C1 segment of cervical spinal cord (tissue), 14 donors: ENCODE measurements around the gene USP10.
"Not testable (repeated sequence)": the region's sequence is repeated elsewhere in the genome, so short reads cannot be mapped to it uniquely, and the experiment has no call there.

Experiments used
- DNase-seq, 14 donors: peaks; one replicate each; lab custom pipeline; 2025; lab: John Stamatoyannopoulos, UW

USP10 gene

DNA sequence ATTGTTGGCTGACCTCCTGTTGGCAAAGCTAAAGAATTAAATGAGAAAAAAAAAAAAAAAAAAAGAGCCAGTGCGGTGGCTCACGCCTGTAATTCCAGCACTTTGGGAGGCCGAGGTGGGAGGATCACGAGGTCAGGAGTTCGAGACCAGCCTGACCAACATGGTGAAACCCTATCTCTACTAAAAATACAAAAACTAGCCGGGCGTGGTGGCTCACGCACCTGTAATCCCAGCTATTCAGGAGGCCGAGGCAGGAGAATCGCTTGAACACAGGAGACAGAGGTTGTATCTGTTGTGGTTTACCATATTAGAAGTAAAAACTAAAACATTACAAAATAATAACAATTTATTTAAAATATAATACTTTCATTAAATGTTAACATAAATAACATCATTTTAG, 5.9 kb upstream of the USP10 start:
- DNase-seq: not testable (repeated sequence)

GRCh38 chr16:84694980-84695379, 4.8 kb upstream of the USP10 start:
- no peak for DNase-seq

DNA sequence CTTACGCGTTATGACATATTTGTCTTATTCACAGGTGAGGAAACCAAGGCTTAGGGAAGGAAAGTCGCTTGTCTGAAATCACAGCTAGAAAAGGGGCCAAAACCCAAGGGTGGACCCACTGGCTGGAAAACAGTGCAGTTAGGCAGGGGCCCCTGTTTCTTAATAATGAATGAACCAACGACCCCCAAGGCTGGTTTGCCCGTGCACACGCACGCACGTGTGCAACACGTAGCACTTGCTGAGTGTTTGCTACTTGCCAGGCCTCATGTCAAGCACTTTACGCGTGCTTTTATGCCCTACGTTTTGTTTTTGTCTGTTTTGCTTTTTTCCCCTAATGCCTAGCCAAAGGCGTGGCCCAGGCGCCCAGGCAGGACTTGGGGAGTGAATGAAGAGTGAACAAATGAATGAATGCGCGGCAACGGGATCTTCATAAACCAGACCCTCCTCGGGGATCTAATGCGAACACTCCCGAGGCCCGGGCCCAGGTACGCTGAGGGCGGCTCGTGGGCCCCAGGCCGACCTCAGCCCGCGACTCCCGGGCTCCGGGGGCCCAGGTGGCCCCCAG, 571 bp upstream of the USP10 start:
- DNase-seq: peak in 1 of 14 donors; percentile 44

DNA sequence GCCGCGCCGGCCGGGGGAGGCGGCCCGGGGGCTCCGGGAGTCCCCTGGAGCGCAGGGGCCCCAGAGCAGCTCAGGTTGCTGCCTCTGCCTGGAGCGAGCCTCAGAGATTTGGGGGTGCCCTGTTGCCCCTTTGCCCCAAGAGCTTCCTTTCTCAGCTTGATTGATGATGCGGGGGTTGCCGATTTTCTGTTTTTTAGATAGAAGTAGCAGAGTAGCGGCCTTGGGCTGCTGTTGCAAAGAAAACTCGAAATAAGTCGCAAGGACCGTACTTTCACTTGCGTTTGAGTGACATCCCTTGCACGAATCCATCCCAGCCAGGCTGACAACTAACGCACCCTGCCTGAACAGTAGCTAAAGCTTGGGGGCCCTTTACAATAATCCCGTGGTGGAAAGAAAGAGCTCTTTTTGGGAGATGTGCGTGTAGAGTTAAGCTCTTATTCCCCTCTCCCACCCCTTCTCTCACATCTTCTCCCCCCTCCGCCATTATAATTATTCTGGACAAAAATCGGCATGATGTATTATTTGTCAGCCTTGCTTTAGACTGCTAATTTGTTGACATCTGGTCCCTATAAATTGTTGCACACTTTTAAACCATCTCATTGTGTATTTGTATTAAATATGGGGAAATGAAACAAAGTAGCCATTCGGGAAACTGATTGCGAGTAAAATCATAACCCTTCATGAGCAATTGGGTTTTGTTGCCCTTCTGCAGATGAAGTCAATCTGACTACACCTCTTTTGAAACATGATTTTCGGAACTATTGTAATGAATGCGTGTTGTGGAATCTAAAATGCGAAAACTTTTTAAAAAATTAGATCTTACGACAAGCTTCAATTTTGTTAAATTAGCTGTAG, 873 bp downstream of the USP10 start:
- DNase-seq: peak in 9 of 14 donors; percentile 11 to 57 (median 31)

DNA sequence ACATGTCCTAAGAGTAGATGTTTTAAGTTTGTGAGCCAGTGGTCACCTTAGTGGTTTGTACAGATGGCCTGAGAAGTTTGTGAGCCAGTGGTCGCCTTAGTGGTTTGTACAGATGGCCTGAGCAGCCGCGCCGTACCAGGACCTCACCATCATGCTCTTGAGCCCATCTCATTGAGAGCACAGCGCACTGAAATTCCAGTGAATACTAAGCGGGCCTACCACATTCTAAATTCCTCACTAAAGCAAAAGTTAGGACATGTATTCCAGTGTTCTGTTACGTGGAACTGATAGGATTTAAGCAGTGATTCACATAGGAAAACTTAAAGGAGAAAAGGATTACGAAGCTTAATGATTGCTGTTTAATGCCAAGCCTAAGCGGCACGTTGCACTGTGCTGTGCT, 3.9 kb downstream of the USP10 start:
- DNase-seq: no peak

GRCh38 chr16:84704253-84704652, 4.5 kb downstream of the USP10 start:
- DNase-seq: peak in 1 of 14 donors; percentile 1

DNA sequence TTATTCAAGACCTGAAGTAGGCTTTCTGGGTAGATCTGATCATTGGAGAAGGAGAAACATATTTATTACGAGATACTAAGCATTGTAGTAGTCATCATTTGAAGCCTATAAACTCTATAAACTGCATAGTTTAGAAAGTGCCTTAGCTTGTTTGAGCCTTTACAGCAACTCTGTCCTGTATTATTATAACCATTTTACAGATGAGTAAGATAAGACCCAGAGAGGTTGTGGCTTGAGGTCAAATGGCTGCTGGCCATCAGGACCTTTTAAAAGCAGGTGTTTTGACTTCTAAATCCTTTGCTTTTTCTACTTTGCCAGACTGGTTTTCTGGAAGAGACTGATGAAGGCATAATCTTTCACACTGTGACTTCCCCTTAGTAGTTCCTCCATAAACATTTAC, 7.1 kb downstream of the USP10 start:
- DNase-seq: no peak

DNA sequence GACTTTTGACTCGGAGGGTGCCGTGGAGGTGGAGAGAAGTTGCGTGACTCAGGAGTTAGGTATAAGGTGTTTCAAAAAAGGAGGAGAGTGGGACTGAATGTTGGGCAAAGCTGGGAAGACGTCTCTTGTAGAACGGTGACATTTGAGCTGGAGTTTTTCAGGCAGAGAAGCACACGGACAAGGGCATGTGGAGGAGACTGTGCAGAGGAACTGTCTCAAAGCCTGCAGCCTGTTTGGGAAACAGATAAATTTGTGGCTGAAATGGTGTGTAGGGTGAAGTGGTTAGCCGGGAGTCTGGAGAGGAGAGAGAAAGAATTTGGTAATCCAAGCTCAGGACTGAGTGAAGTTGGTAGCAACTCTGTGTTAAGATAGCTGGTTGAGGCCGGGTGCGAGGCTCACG, 9.8 kb downstream of the USP10 start:
- no peak for DNase-seq

DNA sequence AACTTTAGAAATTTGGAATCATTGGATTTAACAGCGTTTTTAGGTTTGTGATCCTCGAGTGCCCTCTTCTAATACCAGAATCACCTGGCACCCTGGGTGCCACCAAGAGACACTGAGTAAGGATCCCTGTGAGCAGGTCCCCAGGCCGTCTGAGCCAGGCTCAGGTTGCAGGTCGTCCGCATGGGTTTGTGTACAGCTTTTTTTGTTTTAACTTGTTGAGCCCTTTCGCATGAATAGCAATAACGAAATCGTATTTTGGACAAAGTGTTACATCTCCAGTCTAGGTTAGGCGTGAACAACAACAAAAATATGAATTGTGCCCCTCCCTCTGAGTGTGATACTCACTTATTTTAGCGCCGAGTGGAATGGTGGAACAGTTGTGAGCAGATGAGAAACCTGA, 10.9 kb downstream of the USP10 start:
- DNase-seq: no peak

DNA sequence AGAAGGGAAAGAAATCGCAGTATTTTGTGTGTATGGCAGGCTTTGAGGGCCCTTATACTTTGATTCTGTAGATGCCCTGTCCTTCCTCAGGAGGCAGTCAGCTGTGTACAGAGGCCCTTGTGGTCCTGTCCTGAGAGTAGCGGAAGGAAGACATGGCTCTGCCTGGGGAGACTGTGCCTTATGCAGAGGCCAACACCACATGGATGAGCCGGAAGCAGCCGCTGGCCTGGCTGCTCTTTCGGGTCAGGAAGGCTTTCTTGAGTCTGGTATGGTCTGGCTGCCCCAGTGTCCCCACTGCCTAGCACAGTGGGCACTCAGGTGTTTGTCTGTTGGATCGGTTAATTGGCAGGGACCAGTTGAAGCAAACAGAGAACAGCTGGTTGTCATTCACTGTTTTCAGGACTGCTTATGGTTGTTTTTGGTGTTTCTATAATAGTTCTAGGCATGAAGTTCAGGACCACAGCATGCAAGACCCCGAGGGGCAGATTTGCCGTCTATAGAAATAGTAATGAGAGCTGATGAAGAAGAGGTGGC, 12.4 kb downstream of the USP10 start:
- no peak for DNase-seq

- DNase-seq: no peak
These were observed 13.3 kb downstream of the USP10 start for GRCh38 chr16:84712801-84713775.

DNA sequence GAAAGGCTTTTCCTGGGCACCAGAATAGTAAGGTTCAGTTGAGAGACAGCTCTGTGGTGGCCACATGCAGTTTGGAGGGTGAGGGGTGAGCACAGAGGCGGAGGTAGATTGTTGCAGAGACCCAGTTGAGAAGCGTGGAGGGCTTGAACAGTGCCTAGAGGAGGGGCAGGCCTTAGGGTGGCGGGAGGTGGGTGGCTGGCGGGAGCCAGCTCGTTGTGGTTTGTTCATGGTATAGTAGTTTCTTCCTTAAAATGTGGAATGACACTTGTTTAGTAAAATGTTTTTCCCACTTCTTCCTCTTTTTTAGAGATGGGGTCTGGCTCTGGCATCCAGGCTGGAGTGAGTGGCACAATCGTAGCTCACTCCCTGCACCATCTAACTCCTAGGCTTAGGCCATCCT, 14.2 kb downstream of the USP10 start:
- no peak for DNase-seq

GRCh38 chr16:84715424-84715823, 15.6 kb downstream of the USP10 start:
- DNase-seq: no peak

DNA sequence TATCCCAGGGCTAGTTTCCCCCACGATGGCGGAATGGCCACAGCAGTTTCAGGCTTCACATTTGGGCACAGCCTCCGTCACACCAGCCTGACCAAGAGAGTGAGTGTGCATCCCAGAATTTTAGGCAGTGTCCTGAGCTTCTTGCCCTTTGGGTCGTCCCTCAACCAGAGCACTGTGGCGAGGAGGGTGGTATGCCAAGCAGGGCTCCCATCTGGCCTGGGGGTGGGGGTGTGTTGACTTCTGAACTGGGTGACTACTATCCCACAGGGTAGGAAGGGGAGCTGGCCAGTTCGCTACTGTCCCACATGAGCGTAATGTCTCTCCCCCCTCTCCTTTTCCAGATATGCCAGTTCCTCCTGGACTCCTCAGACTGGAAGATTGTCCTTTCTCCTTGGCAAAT, 16.1 kb downstream of the USP10 start:
- no peak for DNase-seq

DNA sequence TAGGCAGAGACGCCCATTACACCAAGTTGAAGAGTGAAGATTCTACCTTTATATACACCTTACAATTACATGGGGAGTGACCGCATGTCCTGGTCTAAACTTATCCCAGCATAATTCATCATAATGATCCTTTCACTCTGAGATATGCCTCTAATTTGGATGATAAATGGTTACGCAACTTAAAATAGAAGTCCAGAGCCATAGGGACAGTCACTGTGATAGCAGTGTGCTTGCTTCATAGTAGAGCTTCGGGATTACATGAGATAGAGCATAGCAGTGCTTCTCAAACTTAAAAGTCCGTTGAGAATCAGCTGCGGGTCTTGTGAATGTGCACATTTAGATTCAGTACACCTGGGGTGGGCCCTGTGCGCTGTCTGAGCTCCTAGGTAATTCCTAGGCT, 16.9 kb downstream of the USP10 start:
- no peak for DNase-seq

DNA sequence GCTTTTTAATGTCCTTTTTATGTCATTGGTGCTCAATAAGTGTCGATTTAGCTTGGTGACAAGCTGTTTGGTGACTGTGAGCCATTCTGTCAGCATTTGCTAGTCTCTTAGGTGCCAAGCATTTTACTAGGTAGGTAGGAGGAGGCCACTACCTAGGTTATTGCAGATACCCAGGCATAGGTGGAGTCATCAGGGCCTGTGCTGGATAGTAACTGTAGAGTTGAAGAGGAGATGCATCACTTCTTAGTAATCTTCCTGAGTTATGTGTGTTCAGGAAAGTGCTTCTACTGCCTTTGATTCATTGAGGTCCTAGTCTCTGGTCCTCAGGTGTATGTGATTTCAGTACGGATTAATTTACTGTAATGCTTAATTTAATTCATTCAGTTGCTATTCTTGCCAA, 17.7 kb downstream of the USP10 start:
- DNase-seq: no peak

DNA sequence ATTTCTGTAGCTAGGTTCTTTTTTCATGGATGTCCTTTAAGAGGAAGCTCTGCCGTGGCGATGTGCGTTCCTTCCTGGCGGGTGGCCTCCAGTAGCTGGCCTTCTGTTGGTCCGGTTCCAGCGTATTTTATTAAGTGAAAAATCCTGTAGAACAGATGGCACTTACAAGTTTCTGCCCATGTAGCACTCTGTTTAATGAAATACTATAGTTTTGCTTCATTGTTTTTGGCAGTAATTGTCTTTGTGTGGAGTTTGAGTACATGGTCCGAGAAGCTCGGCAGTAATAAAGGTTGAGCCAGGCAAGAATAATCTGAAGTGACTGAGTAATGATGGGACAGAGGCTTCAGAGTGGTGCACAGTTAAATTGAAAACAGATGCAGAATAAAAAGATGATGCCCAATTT, 20.4 kb downstream of the USP10 start:
- no peak for DNase-seq

- no peak for DNase-seq
These were observed 22.3 kb downstream of the USP10 start for GRCh38 chr16:84722068-84722467.

DNA sequence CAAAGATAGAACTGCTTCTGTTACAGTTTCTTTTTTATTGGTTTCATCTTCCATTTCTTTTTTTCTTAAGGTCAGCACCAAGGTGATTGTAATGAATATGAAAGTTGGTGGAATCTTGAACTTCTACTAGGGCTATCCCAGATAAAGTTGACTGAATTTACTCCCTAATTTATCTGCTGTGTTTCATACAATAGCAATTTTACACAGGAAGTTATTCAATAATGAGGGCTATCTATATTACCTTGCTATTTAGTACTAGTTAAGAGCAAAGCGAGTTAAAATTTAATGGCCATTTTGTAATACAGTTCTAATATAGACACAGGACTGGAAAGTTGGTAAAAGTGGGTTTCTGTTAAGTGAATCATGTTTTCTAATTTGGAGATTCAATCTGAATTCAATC, 24.1 kb downstream of the USP10 start:
- DNase-seq: no peak

DNA sequence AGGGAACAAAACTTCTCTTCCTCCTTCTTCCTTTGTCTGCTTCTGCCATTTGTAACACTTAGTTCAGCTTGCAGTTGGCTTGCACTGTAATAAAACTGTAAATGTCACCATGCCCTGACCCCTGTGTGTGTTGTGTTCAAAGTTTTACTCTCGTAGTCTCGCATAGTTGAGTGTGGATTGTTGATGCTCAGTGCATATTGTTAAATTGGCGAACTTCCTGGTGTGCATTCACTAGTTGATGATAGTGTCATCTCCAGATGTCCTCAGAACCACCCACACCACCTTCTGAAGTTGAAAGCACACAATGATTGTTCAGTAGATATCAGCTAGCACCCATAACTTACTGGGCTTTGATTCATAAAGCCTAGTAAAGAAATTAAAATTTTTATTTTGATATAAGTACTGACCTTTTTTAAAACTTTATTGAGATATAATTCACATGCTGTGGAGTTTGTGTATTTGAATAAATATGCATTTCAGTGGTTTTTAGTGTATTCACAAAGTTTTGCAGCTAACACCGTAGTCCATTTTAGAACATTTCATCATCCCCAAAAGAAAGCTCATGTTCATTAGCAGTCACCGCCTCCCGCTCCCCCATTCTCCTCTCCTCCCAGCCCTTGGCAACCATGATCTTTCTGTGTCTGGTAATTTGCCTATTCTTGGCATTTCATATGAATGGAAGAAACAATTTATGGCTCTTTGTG, 25.0 kb downstream of the USP10 start:
- DNase-seq: peak in 1 of 14 donors; percentile 3

GRCh38 chr16:84725481-84726078, 25.8 kb downstream of the USP10 start:
- DNase-seq: no peak
